Measurements from ENCODE around the gene GCGR.

Gene GCGR

DNA sequence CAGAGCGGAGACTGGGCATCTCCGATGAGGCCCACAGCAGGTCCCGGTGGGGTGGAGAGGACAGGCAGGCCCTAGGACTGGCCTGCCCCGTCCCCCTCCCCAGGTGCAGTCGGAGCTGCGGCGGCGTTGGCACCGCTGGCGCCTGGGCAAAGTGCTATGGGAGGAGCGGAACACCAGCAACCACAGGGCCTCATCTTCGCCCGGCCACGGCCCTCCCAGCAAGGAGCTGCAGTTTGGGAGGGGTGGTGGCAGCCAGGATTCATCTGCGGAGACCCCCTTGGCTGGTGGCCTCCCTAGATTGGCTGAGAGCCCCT lies 9.4 kb downstream of the GCGR start:
- no peak overlapping the region for H3K4me3 ChIP-seq (ENCODE audit: low read depth, low read length)
- TF ChIP-seq, protein P1, sequence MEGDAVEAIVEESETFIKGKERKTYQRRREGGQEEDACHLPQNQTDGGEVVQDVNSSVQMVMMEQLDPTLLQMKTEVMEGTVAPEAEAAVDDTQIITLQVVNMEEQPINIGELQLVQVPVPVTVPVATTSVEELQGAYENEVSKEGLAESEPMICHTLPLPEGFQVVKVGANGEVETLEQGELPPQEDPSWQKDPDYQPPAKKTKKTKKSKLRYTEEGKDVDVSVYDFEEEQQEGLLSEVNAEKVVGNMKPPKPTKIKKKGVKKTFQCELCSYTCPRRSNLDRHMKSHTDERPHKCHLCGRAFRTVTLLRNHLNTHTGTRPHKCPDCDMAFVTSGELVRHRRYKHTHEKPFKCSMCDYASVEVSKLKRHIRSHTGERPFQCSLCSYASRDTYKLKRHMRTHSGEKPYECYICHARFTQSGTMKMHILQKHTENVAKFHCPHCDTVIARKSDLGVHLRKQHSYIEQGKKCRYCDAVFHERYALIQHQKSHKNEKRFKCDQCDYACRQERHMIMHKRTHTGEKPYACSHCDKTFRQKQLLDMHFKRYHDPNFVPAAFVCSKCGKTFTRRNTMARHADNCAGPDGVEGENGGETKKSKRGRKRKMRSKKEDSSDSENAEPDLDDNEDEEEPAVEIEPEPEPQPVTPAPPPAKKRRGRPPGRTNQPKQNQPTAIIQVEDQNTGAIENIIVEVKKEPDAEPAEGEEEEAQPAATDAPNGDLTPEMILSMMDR (IDR thresholded peaks at IDR 0.05; ENCODE audit: borderline replicate concordance, insufficient read depth, low read depth, low read length) = no peak

DNA sequence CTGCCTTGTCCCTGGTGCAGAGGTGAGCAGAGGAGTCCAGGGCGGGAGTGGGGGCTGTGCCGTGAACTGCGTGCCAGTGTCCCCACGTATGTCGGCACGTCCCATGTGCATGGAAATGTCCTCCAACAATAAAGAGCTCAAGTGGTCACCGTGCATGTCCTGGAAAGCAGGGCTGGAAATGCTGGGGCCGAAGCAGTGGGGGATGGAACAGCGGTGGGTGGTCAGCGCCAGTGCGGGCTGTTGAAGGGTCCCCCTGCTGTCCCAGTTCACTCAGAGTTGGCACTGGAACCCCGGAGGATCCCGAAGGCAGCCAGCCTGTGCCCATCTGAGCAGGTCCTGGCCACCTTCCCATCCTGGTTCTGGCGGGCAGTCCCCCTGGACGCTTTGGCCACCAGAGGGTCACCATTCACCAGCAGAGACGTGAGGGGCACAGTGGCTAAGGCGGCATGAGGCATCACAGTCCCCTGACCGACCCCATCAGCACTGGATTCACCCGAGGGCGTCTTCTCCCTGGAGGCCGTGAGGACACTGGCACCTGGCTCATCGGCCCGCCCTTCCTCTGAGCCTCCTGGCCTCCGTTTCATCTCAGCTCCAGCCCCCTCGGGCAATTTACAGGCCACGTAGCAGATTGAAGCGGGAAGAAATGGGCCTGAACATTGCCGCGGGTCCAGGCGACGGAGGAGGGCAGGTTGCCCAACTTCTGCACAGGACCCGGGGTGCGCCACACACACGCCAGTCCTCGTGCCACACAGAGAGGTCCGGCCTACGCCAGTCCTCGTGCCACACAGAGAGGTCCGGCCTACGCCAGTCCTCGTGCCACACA lies 10.1 kb downstream of the GCGR start:
- TF ChIP-seq, protein P1 (IDR thresholded peaks at IDR 0.05; ENCODE audit: borderline replicate concordance, insufficient read depth, low read depth, low read length) = no peak
- H3K4me3 ChIP-seq (ENCODE audit: low read depth, low read length) = no peak overlapping the region

DNA sequence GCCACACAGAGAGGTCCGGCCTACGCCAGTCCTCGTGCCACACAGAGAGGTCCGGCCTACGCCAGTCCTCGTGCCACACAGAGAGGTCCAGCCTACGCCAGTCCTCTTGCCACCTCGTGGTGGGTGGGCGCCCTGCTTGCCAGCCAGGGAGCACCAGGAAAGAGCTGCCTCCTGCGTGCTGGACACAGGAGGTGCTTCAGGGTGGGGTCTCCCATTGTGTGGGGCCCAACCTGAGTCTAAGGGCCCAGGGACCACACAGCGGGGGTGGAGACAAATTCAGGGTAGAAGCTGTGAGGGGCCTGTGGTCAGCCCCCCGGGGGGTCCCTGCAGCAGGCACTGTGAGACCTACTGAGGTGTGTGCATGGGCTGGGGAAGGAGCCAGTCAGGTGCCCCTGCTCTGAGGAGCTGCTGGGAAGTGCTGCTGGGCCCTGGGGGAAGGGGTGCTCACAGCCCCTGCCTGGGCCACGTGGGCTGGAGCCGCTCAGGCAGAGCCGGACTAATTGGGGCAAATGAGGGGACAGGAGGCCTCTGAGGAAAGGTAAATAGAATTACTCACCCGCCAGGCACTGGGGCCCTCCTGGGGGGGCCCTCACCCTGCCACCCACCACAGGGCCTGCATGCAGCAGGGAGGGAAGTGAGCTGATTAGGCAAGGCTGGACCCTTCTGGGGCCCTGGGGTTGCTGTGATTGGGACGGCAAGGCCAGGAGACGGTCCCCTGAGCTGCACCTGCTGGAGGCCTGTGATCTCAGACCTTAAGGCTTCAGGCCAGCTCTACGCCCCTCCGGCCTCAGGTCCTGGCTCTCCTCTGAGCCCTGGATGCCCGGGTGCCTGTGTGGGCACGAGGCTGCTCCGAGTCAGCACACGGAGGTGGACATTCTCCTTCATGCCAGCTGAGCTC lies 11.0 kb downstream of the GCGR start:
- no peak overlapping the region for H3K4me3 ChIP-seq (ENCODE audit: low read depth, low read length)
- TF ChIP-seq, protein P1 (IDR thresholded peaks at IDR 0.05; ENCODE audit: borderline replicate concordance, insufficient read depth, low read depth, low read length) = no peak

DNA sequence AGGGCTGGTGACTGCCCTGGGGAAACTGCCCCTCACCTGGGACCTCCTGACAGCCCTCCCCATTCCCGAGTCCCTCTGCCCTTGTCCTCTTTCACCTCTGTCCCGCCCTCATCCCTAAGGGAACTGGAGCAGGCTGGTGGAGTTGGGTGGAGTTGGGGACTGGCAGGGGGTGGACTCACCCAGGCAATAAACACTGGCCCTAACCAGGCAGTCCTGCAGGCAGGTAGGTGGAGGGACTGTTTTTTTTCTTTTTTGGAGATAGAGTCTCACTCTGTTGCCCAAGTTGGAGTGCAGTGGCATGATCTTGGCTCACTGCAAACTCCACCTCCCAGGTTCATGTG lies 11.7 kb downstream of the GCGR start:
- TF ChIP-seq, protein P1 (IDR thresholded peaks at IDR 0.05; ENCODE audit: borderline replicate concordance, insufficient read depth, low read depth, low read length) = no peak
- H3K4me3 ChIP-seq (ENCODE audit: low read depth, low read length) = no peak overlapping the region

DNA sequence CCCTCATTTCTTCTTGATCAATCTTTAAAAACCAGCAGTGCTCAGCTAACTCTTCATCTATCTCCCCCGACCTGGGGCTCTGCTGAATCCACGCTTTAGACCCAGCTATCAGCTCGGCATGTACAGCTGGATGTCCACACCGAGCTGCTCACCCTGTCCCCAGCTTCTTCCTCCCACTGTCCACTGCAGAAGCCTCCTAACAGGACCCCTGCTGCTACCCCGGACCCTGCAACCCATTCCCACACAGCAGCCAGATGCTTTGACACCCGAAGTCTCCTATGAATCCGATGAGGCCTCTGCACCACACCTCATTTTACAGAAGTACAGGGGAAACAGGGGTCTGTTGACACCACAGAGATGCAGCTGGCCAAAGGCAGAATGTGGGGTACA lies 13.8 kb downstream of the GCGR start:
- TF ChIP-seq, protein P1 (IDR thresholded peaks at IDR 0.05; ENCODE audit: borderline replicate concordance, insufficient read depth, low read depth, low read length) = no peak

DNA sequence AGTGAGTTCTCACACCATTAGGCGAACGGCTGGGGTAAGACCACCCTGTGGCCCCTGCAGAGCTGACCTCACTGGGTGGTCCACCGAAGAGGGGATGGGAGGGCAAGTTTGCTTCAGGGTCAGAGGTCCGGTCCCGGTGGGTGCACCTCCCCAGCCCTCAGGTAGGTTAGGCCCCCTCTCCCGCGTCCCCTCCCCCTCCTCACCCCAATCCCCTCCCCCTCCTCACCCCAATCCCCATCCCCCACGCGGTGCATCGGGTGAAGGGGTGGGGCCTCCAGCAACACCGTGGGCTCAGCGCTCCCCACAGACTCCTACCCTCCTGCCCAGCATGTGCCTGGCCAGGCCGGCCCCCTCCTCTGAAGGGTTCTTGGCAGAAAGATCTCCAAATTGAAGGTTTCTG lies 15.8 kb downstream of the GCGR start:
- no peak overlapping the region for H3K4me3 ChIP-seq (ENCODE audit: low read depth, low read length)
- TF ChIP-seq, protein P1 (IDR thresholded peaks at IDR 0.05; ENCODE audit: borderline replicate concordance, insufficient read depth, low read depth, low read length) = no peak

More for the DNA sequence above, 13.8 kb downstream of the GCGR start:
- no peak overlapping the region for H3K4me3 ChIP-seq (ENCODE audit: low read depth, low read length)
